Stimulated activated CD4-positive, alpha-beta T cell treated with anti-CD3 and anti-CD28 coated beads, Interleukin-4, amount 100 ng/mL, for 24 hours (primary cell): Measurements from ENCODE around the gene SLC24A4.

Experiments used
- DNase-seq: peaks from one replicate; pipeline ENCODE4 v3.0.0-alpha.2; 2020

Gene SLC24A4

GRCh38 chr14:92440345-92441003, 117.5 kb downstream of the SLC24A4 start:
- DNase-seq = no peak

GRCh38 chr14:92441751-92442504, 119.0 kb downstream of the SLC24A4 start:
- DNase-seq = no peak

GRCh38 chr14:92443167-92443566, 120.2 kb downstream of the SLC24A4 start:
- no peak for DNase-seq

GRCh38 chr14:92443741-92444140, 120.8 kb downstream of the SLC24A4 start:
- DNase-seq = no peak

GRCh38 chr14:92446771-92447170, 123.8 kb downstream of the SLC24A4 start:
- no peak for DNase-seq

- DNase-seq = no peak
Measured at GRCh38 chr14:92447416-92448197, 124.6 kb downstream of the SLC24A4 start.

- no peak for DNase-seq
Measured at GRCh38 chr14:92448786-92449185, 125.8 kb downstream of the SLC24A4 start.

GRCh38 chr14:92449404-92450181, 126.6 kb downstream of the SLC24A4 start:
- DNase-seq = no peak

- DNase-seq = no peak
Measured at GRCh38 chr14:92450351-92451070, 127.5 kb downstream of the SLC24A4 start.

- DNase-seq = no peak
Measured at GRCh38 chr14:92451245-92451644, 128.3 kb downstream of the SLC24A4 start.

- no peak for DNase-seq
Measured at GRCh38 chr14:92451755-92452154, 128.8 kb downstream of the SLC24A4 start.

GRCh38 chr14:92452471-92452870, 129.5 kb downstream of the SLC24A4 start:
- no peak for DNase-seq

GRCh38 chr14:92453691-92454090, 130.7 kb downstream of the SLC24A4 start:
- no peak for DNase-seq

- no peak for DNase-seq
Measured at GRCh38 chr14:92455231-92455630, 132.3 kb downstream of the SLC24A4 start.

GRCh38 chr14:92456215-92457015, 133.4 kb downstream of the SLC24A4 start:
- DNase-seq = no peak

- no peak for DNase-seq
Measured at GRCh38 chr14:92457016-92457565, 134.1 kb downstream of the SLC24A4 start.

GRCh38 chr14:92458136-92459029, 135.4 kb downstream of the SLC24A4 start:
- DNase-seq = no peak

GRCh38 chr14:92459030-92459949, 136.3 kb downstream of the SLC24A4 start:
- no peak for DNase-seq

GRCh38 chr14:92459950-92460421, 137.0 kb downstream of the SLC24A4 start:
- DNase-seq = no peak
